Measurements from ENCODE around the gene ESYT1.

Gene ESYT1, protein sequence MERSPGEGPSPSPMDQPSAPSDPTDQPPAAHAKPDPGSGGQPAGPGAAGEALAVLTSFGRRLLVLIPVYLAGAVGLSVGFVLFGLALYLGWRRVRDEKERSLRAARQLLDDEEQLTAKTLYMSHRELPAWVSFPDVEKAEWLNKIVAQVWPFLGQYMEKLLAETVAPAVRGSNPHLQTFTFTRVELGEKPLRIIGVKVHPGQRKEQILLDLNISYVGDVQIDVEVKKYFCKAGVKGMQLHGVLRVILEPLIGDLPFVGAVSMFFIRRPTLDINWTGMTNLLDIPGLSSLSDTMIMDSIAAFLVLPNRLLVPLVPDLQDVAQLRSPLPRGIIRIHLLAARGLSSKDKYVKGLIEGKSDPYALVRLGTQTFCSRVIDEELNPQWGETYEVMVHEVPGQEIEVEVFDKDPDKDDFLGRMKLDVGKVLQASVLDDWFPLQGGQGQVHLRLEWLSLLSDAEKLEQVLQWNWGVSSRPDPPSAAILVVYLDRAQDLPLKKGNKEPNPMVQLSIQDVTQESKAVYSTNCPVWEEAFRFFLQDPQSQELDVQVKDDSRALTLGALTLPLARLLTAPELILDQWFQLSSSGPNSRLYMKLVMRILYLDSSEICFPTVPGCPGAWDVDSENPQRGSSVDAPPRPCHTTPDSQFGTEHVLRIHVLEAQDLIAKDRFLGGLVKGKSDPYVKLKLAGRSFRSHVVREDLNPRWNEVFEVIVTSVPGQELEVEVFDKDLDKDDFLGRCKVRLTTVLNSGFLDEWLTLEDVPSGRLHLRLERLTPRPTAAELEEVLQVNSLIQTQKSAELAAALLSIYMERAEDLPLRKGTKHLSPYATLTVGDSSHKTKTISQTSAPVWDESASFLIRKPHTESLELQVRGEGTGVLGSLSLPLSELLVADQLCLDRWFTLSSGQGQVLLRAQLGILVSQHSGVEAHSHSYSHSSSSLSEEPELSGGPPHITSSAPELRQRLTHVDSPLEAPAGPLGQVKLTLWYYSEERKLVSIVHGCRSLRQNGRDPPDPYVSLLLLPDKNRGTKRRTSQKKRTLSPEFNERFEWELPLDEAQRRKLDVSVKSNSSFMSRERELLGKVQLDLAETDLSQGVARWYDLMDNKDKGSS

DNA sequence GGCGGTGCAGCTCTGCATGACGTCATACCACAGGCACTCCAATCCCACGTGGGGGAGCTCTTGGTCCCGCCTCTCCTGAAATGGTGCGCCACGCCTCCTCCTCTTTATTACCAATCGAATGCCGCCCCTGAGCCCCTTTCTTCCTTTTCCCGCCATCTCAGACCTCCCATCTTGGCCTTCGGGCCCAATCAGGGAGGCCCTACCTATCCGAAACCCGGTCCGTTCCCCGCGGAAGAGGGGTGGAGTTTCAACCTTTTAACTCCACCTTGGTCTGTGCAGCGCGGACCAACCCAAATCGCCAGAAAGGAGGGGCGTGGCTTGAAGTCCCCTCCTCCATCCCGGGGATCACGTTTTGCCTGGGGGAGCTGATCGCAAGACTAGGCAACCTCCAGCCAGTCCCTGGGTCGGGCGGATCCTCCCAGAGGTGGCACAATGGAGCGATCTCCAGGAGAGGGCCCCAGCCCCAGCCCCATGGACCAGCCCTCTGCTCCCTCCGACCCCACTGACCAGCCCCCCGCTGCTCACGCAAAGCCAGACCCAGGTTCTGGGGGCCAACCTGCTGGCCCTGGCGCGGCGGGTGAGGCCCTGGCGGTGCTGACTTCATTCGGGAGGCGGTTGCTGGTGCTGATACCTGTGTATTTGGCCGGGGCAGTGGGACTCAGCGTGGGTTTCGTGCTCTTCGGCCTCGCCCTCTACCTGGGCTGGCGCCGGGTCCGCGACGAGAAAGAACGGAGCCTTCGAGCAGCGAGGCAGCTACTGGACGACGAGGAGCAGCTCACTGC lies at the start of gene ESYT1:
ESYT1 (plus strand) TSS at position 380 of the 782 bp plus-strand sequence; CDS start at position 433, 53 bp downstream.
- peak; percentile 100 for DNase-seq
- peak within 1 kb of the TSS; percentile 74 to 91 for H3K4me3 ChIP-seq
- peaks cover 9 to 36% (median 26%) of the 10 kb centered on the region in 4 donors for H3K4me1 ChIP-seq
- H3K36me3 ChIP-seq = peaks cover 22 to 30% (median 27%) of the 10 kb centered on the region in 3 donors
- peak within 1 kb of the TSS; percentile 95 to 99 for H3K27ac ChIP-seq
- intact Hi-C loops (cut with DNase I; ENCODE audit: low total_unique reads) = loop anchor here (2.0 to 5.0 kb wide), 2 partner anchors 34 to 61 kb away; partner anchors contain the start of gene SMARCC2
- TF ChIP-seq, protein P1, sequence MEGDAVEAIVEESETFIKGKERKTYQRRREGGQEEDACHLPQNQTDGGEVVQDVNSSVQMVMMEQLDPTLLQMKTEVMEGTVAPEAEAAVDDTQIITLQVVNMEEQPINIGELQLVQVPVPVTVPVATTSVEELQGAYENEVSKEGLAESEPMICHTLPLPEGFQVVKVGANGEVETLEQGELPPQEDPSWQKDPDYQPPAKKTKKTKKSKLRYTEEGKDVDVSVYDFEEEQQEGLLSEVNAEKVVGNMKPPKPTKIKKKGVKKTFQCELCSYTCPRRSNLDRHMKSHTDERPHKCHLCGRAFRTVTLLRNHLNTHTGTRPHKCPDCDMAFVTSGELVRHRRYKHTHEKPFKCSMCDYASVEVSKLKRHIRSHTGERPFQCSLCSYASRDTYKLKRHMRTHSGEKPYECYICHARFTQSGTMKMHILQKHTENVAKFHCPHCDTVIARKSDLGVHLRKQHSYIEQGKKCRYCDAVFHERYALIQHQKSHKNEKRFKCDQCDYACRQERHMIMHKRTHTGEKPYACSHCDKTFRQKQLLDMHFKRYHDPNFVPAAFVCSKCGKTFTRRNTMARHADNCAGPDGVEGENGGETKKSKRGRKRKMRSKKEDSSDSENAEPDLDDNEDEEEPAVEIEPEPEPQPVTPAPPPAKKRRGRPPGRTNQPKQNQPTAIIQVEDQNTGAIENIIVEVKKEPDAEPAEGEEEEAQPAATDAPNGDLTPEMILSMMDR (IDR thresholded peaks at IDR 0.05) = no peak
- H3K9me3 ChIP-seq = no peaks in the 10 kb centered on the region
- H3K27me3 ChIP-seq = no peaks in the 10 kb centered on the region

DNA sequence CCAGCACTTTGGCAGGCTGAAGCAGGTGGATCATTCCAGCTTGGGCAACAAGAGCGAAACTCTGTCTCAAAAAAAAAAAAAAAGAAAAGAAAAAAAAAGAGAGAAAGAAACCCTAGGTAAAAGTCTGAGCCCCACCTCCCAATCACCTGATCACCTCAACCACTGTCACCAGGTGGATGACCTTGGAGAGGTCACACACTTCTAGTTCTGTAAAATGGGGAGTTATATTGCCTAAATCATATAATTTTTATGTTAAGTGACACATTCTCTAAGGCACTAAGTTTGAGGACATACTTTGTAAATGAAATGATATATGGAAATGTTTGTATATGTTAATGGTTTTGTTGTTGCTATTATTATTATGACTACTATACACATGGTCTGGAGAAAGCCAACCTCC lies 49.6 kb upstream of the ESYT1 start:
- Histone ChIP-seq H3K27me3 (peaks cover 0 to 6% of the 10 kb centered on the region in 2 donors), H3K27ac (peak overlapping the region; percentile 73 to 79), H3K9me3 (no peaks in the 10 kb centered on the region), H3K4me1 (peaks cover 0 to 22% (median 9%) of the 10 kb centered on the region in 4 donors), H3K36me3 (no peaks in the 10 kb centered on the region), H3K4me3 (no peak overlapping the region)
- no peak for DNase-seq
- intact Hi-C loops (cut with DNase I; ENCODE audit: low total_unique reads) = no loop called here
- TF ChIP-seq, protein P1 (IDR thresholded peaks at IDR 0.05) = no peak

DNA sequence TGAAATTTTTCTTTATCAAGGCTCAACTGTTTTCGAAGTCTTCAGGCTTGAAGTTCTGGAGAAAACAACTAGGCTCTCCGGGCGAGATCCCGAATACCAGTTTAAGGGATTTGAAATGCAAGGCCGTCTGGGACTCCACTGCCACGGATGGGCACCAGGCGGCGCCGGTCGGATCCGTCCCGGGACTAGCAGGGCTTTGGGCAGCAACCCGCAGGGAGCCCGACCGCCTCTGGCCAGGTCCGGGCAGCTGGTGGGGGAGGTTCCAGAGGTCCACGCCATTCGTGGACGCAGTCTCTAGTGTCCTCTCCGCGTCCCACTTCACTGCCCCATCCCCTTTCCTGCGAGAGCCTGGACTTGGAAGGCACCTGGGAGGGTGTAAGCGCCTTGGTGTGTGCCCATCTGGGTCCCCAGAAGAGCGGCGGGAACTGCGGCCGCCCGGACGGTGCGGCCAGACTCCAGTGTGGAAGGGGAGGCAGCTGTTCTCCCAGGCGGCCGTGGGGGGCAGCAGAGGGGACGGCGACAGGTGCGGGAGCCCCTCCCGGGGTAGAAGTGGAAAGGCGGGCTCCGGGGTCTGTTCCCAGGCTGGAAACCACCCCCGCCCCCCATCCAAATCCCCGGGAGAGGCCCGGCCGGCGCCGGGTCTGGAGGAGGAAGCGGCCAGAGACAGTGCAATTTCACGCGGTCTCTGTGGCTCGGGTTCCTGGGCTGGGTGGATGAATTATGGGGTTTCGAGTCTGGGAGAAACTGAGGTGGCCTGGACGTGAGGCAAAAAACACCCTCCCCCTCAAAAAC lies 48.9 kb upstream of the ESYT1 start:
- TF ChIP-seq, protein P1 (IDR thresholded peaks at IDR 0.05) = peak; percentile 73 to 74
- peak; percentile 82 to 94 for DNase-seq
- intact Hi-C loops (cut with DNase I; ENCODE audit: low total_unique reads) = no loop called here
- no peaks in the 10 kb centered on the region for H3K36me3 ChIP-seq
- peak overlapping the region; percentile 73 to 79 for H3K27ac ChIP-seq
- H3K9me3 ChIP-seq = no peaks in the 10 kb centered on the region
- H3K4me1 ChIP-seq = peaks cover 0 to 22% (median 9%) of the 10 kb centered on the region in 4 donors
- H3K27me3 ChIP-seq = peaks cover 0 to 6% of the 10 kb centered on the region in 2 donors
- peak overlapping the region; percentile 48 to 64 for H3K4me3 ChIP-seq

DNA sequence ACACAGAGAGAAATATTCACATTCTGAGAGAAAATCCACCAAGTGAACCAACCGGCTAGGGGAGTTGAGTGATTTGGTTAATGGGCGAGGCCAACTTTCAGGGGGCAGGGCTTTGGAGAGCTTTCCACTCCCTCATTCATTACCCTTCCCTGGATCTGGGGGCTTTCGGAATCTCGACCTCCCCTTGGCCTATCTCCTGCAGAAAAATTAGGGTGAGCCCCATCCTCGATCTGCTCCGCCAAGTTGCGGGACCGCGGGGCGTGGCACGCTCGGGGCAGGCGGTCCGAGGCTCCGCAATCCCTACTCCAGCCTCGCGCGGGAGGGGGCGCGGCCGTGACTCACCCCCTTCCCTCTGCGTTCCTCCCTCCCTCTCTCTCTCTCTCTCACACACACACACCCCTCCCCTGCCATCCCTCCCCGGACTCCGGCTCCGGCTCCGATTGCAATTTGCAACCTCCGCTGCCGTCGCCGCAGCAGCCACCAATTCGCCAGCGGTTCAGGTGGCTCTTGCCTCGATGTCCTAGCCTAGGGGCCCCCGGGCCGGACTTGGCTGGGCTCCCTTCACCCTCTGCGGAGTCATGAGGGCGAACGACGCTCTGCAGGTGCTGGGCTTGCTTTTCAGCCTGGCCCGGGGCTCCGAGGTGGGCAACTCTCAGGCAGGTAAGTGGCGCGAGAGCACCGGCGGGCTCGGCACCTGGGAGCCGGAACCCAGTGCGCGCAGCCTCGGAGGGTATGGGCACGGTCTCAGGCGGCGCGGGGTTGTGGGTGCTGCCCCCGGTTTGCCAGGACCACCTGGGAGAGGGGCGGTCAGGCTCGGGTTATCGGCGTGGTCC lies 48.1 kb upstream of the ESYT1 start, which contains the start of gene ERBB3:
ERBB3 (plus strand) TSS at position 443 of the 833 bp plus-strand sequence; CDS start at position 579, 136 bp downstream.
- no peaks in the 10 kb centered on the region for H3K36me3 ChIP-seq
- H3K4me1 ChIP-seq = peaks cover 0 to 22% (median 9%) of the 10 kb centered on the region in 4 donors
- intact Hi-C loops (cut with DNase I; ENCODE audit: low total_unique reads) = no loop called here
- TF ChIP-seq, protein P1 (IDR thresholded peaks at IDR 0.05) = peak in 1 of 2 experiments; percentile 22
- H3K27me3 ChIP-seq = peaks cover 0 to 6% of the 10 kb centered on the region in 2 donors
- H3K27ac ChIP-seq = peak within 1 kb of the TSS; percentile 73 to 79
- peak; percentile 62 to 88 for DNase-seq
- no peaks in the 10 kb centered on the region for H3K9me3 ChIP-seq
- H3K4me3 ChIP-seq = peak within 1 kb of the TSS; percentile 48 to 64
